GM21717 (cell line): Measurements from ENCODE around the gene NBEA.

Experiments used
- ATAC-seq: cut with Tn5 transposase; IDR thresholded peaks from one replicate; pipeline ENCODE4 v1.9.1; 2021; ENCODE audit warnings: mild to moderate bottlenecking, moderate library complexity; ENCODE audit not compliant: unreplicated experiment

NBEA gene

DNA sequence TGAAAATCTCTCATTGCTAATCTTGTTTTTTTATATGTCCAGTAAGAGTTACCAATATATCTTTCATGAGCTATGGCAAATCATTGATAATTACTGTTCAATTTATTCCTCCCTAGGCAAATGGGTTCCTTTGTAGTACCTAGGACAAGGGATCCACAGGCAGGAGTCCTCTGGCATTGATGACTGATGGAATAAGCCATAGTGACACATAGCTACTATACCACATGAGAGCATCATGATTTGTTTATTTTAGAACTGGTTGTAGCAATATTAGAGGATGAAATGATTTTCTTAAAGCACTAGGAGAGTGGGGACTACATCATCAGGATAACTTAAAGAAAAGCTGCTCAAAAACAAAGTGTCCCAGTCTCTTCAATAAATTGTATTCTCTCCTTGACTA is 556.2 kb downstream of the NBEA start:
- ATAC-seq = no peak

DNA sequence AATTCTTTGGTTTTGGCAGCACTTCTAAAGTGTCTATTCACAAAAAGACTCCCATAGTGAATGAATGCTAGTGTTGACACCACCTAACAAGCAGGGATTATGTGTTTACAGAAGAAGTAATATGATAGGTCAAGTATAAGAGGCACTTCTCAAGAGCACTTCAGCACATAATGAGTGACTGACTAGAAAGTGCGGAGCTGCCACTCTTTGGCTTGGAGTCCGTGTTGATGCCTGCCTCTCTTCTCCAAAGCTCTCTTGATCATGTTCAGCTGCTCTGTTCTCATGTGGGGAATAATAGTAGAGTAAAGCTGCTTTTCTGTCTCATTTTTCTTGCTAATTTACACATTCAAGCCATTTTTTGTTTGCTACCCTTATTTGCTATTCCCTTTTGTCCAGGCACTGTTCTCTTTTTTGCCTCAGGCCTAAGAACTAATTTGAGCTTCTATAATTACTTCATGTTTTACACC is 557.2 kb downstream of the NBEA start:
- ATAC-seq = no peak

DNA sequence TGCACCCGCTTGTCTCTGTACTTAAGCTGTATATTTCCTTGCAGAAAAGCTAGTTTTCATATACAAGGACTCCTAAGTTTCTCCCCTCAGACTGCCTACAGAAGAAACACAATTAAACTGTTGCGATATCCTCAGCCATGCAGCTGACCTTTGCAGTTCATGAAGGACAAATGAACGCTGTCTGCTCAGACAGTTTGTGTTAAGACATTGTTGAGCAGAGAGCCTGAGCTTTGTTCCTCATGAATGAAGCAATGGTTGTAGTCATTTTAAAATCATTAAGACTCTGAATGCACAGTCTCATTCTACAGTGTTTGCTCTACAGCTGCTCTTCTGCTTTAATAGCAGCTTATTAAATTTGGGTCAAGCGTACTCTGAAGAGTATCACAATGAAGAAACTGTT is 557.6 kb downstream of the NBEA start:
- no peak for ATAC-seq

- no peak for ATAC-seq
Observed at GRCh38 chr13:35500144-35500543, 558.1 kb downstream of the NBEA start.

DNA sequence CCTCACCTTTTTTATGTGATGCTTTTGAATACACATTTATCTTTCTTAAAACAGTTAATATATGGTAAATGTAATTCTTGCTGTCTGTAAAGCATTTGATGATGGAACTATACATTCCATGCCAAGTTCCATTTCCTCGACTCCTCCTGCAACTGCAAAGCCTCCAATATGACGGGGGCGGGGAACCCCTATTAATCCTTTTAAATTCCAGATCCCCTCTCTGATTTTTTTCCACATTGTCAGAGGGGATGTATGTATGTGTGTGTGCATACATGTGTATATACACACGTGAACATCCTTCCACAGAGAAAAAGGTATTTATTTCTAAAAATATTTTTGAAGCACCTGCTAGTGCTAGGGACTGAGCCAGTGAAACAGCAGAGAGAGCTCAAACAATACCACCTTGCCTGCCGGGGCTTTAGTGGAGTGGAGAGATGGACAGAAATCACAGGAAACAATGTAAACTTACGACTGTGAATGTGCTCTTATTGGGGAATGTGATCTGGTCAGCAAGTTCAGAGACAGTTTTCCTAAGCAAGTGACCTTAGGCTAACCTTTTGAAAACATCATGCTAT is 559.7 kb downstream of the NBEA start:
- no peak for ATAC-seq

DNA sequence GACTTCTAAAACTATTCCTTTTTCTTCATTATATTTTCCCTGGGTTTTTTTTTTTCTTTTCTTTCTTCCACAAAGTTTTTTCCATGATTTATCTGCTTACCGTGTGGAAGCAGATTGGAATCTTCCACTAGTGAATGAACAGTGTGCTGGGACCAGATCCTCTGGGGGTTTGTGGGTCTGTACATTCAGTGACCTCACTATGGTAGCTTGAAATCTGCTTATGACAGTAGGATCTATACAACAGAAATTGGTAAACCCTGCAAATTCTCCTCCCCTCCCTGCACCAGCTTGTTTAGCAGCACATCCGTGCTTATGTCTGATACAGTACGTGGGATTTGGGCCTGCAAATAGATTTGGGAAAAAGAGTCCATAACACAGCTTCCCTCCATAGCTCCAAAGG is 560.4 kb downstream of the NBEA start:
- ATAC-seq = no peak

DNA sequence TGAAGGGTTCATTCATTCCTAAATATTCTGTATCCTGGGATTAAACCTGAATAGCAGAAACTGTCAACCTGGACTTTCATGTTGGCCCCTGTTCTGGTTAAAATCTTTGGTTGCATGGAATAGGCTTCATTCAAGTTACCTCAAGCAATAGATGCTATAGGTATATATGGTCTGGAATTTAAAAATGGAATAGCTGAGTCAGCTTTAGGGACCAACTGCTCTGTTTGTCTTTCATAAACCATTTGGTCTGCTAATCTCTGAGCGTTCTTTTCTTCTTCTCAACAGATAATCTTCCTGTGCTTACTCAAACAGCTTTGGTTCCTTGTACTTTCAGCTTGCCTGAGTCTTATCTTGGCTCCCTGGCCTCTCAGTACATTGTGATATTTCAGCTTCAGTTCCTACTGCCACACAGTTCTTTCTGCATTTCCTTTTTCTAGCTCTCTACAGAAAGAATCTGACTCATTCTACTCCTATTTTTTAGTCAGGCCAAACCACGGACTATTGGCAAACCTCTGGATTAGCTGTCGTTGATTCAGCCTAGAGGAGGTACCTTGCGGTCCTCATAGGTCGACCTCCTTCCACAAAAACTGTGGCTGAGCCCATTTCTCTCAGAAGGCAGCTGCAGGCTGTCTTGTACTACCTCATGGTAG is 570.3 kb downstream of the NBEA start:
- no peak for ATAC-seq

DNA sequence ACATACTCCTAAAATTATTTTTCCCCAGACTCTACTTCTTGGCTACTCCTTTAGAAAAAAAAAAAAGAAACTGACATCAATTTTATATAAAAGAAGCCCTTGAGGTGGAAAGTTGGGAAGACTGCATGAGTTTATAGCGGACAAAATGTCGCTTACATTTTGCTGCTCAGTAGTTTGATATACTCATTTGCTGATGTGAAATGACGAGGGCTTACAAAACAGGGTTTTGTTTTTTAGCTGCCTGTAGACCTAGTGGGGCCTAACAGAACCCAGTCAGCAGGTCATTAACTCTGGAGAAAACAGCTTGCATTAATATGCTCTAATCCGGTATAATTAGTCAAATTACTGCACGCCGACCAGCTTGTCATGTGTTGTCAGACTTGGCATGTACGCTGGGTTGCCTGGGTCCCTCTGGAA is 572.0 kb downstream of the NBEA start:
- ATAC-seq = no peak

DNA sequence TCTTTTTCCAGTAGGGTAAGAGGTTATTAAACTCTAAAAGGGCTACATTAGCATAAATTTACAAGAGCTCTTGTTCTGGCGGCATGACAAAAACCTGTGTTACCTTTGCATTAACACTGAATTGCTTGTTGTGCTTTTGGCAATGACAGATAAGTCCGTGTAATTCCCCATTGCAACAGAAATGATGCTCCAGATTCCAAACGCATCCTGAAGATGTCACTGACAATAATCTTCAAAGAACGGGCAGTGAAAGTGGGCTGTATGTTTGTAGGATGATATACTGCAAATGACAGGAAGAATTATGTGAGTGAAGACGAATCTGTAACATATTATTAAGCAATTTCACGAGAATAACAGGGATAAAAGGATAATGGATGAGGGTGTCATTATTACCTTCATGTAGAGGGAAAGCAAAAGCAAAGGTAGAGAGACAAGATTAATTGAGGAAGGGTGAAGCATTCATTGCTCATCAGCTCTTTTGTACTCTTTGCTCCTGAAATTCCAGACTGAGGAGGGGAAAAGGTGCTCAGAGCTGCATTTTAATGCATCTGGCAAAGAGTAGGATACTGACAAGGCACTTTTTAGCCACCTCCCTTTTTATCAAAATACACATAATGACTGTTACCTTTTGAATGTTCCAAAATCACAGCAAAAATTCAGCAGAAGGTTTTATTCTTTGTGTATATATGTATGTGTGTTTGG is 572.9 kb downstream of the NBEA start:
- ATAC-seq = no peak

DNA sequence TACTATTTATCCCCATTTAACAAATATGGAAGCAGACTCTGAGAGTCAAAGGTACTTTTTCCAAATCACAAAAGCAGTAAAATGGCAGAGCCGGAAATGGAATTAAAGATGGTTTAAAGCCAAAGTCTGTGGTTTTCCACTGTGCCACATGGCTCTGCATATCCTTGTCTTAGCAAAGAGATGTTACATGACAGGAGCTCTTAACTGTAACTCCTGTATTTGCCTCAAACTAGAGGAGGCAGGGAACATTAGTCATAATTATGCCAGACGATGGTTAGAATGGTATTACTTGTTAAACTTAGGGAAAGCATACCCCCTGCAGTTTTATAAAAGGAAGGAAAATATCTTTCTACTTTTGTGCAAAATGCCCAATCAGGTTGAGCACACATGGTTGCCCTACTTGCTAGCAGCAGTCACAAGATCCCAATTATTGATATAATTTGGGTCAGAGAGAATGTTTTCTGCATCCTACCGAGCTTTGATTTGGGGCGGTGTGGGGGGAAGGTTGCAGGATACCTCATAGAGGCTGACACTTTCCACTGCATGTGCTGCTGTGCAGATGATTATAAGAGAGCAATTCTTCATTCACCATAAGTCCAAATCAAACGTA is 576.4 kb downstream of the NBEA start:
- no peak for ATAC-seq

DNA sequence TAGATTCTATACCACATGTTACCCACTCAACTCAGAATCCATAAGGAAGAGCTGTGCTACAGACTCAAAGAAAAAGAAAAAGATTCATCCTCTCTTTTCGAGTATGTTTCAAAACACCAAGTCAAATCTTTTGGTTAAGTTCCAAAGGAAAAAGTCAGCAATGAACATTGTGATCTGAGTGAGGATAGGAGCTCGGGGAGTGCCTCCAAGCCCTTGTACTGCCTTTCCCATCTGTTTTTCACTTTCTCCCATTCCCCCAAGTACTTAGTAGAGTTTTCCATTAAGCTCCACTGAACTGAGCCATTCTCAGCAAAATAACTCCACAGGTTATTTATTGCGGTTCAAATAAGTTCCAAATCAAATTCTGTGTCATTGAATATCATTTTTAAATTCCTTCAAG is 582.1 kb downstream of the NBEA start:
- ATAC-seq = no peak

- ATAC-seq = no peak
Observed at GRCh38 chr13:35526577-35526976, 584.5 kb downstream of the NBEA start.

DNA sequence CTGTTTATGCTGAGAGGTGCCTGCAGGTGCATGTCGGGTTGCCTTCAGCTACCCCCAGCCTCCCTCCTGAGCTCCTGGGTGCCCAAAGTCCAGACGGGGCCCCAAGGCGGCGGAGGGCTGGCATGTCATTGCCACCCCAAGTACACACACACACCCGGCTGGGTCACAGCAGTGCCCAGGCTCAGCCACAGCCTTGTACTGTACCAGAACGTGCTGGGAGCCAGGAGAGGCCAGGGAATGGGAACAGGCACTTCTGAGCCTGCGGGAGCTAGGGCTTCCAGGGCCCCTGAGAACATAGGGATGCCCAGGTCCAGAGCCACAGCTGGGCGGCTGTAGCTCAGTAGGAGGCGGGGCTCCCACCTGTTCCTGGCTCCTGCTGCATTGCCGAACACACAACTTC is 585.4 kb downstream of the NBEA start:
- ATAC-seq = no peak

GRCh38 chr13:35530147-35530546 is 588.1 kb downstream of the NBEA start:
- ATAC-seq = no peak

DNA sequence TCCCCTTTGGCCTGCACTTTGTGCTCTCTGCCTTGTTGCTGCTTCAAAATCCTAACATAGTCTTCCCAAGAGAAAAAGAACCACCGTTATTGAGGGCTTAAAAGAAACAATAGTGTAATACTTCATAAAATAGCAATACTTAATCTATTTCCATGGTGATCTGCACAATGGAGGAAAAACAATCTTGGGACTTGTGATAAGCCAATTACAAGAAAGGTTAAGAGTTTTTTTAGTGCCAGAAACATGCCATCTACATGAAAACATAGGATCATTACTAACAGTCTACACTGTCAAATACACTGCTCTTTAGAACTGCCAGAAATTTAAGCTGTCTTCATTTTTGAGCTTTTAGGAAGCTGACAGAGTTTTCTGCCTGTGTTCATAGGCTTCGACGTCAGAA is 588.5 kb downstream of the NBEA start:
- ATAC-seq = no peak

- ATAC-seq = no peak
Observed at GRCh38 chr13:35531526-35531925, 589.5 kb downstream of the NBEA start.

DNA sequence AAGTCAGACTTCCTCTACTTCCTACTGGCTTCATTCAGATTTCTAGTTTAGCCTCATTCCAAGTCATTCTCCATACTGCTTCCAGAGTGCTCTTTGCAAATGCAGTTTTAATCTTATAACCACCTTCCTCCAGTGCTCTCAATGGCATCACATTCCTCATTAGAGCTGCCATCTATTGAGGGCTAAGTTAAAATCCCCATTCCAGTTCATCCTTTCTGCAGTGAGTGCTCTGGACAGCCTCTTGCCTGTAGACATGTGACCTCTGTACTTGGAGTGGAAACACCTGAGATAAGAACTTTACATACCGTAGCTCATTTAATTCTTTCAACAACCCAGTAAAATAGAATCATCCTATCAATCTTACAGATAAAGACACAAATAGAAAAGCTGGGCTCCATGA is 592.3 kb downstream of the NBEA start:
- ATAC-seq = no peak

DNA sequence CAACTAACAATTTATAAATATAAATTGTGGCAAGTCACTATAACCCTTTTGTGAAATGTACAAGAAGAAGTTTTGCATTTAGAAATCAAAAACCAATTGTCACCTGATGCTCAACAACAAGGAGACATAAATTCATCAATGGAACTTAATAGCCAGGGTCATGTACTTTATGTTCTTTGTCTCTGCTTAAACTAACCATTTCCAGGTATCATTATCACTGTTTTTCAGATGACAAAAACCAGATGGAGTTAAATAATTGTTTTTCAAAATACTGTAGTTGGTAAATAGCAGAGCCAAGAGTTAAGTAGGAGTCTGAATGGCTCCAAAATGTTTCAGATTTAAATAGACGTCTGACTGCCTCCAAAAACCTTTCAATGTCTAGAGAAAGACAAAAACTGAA is 606.7 kb downstream of the NBEA start:
- ATAC-seq = no peak

GRCh38 chr13:35549481-35549880 is 607.4 kb downstream of the NBEA start:
- no peak for ATAC-seq

DNA sequence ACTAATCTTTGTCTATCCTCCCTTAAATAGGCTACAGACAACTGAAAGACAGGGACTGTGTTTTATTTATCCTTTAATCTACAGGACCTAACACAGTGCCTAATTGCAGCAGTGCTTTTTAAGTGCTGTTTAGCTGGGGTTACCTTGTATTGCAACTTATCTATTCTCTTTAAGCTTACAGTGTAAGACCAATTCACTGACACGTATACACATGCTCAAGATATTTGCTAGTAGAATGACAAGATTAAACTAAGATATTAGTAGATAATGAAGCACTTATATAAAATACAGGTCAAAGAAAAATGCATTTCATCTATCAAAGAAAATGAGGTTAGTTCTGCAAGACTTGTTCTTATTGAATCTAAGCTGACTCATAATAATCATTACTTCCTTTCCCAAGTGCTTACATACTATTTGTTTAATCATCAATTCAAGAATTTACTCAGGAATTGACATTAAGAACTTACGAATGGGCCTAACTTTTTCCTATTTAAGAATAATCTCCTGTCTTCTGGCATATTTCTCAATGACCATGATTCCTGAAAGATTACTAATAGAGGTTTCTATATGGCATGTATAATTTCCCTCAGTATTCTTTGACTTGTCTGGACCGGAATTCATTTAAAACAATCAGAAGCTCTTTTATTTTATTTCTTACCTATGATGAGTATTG is 610.2 kb downstream of the NBEA start:
- no peak for ATAC-seq

- no peak for ATAC-seq
Observed at GRCh38 chr13:35554972-35555623, 613.0 kb downstream of the NBEA start.
